A549 (cell line): ENCODE measurements around the gene ALKBH1. TPM values are rescaled to one million over a fixed set of nuclear protein-coding genes. Genes with fewer than 3 reads are reported as not detected.

Experiments used
- ATAC-seq, 2 experiments: fragments of 200-7000 bp in 1 of 2; fragments of >200 bp in 1 of 2; cut with Nextera tagmentation in 1 of 2; cut with Tn5 transposase in 1 of 2; 3 replicates each; pipeline versions ENCODE4 v1.8.0 to v1.9.1; 2018 to 2020; ENCODE audit warnings: mild to moderate bottlenecking in 1 of 2, moderate library complexity in 1 of 2
- CTCF ChIA-PET: fragments of 300-600 bp; sonication (Branson Sonifier 250); formaldehyde crosslinking; extraction: SDS; loops from one replicate; lab custom pipeline; 2021; ENCODE audit warnings: antibody characterized with exemption, inconsistent platforms; lab: Yijun Ruan, JAX
- POLR2A ChIA-PET: fragments of 350-600 bp; formaldehyde crosslinking; extraction: SDS; loops from one replicate; lab custom pipeline; 2021; ENCODE audit warnings: antibody characterized with exemption, inconsistent platforms; lab: Yijun Ruan, JAX
- DNase-seq, 2 experiments: peaks; one replicate each; pipeline versions ENCODE4 v3.0.0 to v3.0.0-alpha.2; 2011 to 2016; ENCODE audit warnings: low read depth in 1 of 2, low spot score in 1 of 2
- FAIRE-seq: peaks from 2 replicates; lab custom pipeline; 2011; peaks lifted over from hg19 to GRCh38; lab: Jason Lieb, UNC
- H3K27ac ChIP-seq, 2 experiments: fragments of >200 bp; sonication (Bioruptor Twin); formaldehyde crosslinking; 3 replicates each; pipeline ENCODE4 v1.5.1; 2016 to 2017
- H3K4me1 ChIP-seq: fragments of >200 bp; sonication (Bioruptor Twin); formaldehyde crosslinking; 3 replicates; pipeline ENCODE4 v1.6.1; 2016
- H3K4me2 ChIP-seq: fragments of >200 bp; sonication (Bioruptor Twin); formaldehyde crosslinking; 3 replicates; pipeline ENCODE4 v1.6.1; 2016
- H3K4me3 ChIP-seq: fragments of >200 bp; sonication (Bioruptor Twin); formaldehyde crosslinking; 3 replicates; pipeline ENCODE4 v1.5.1; 2016
- H3K9me3 ChIP-seq: fragments of >200 bp; sonication (Bioruptor Twin); formaldehyde crosslinking; 3 replicates; pipeline ENCODE4 v1.6.1; 2016
- CHD2 ChIP-seq: fragments of 150-350 bp; IDR thresholded peaks from 2 replicates; pipeline ENCODE4 v1.6.1; 2014; ENCODE audit warnings: low read length; ENCODE audit not compliant: partially characterized antibody
- EP300 ChIP-seq, 2 experiments: fragments of >200 bp; sonication (Bioruptor Twin); formaldehyde crosslinking; IDR thresholded peaks; 2 replicates in 1 of 2; 3 replicates in 1 of 2; pipeline ENCODE4 v1.6.1; 2016 to 2017
- FOSB ChIP-seq: fragments of 250-450 bp; sonication (Bioruptor Pico); IDR thresholded peaks from 2 replicates; pipeline ENCODE4 v1.5.0; 2020; ENCODE audit warnings: mild to moderate bottlenecking, moderate library complexity
- HDAC2 ChIP-seq: fragments of 200-600 bp; sonication (generic); IDR thresholded peaks from 2 replicates; pipeline ENCODE4 v1.6.1; 2016
- HEYL ChIP-seq: fragments of 250-450 bp; sonication (Bioruptor Pico); IDR thresholded peaks from 2 replicates; pipeline ENCODE4 v1.8.0; 2021; ENCODE audit warnings: mild to moderate bottlenecking, moderate library complexity
- HOXA7 ChIP-seq: fragments of 250-450 bp; sonication (Bioruptor Pico); IDR thresholded peaks from 2 replicates; pipeline ENCODE4 v1.5.0; 2020; ENCODE audit warnings: mild to moderate bottlenecking, moderate library complexity
- JUN ChIP-seq, 2 experiments: fragments of >200 bp; sonication (Bioruptor Twin); formaldehyde crosslinking; IDR thresholded peaks; 2 replicates in 1 of 2; 3 replicates in 1 of 2; pipeline ENCODE4 v1.6.1; 2016 to 2017
- KDM5A ChIP-seq: fragments of 200-600 bp; sonication (generic); IDR thresholded peaks from 2 replicates; pipeline ENCODE4 v1.6.1; 2016; ENCODE audit warnings: antibody characterized with exemption, mild to moderate bottlenecking
- MAZ ChIP-seq: fragments of 150-350 bp; IDR thresholded peaks from 2 replicates; pipeline ENCODE4 v1.6.1; 2014; ENCODE audit warnings: antibody characterized with exemption, low read depth, low read length, borderline replicate concordance
- MYC ChIP-seq: IDR thresholded peaks from 2 replicates; pipeline ENCODE4 v1.6.1; 2012; ENCODE audit warnings: mild to moderate bottlenecking, inconsistent platforms, low read length, improper control_type of control experiment, borderline replicate concordance
- NFE2L2 ChIP-seq: fragments of 150-350 bp; conservative IDR thresholded peaks from 2 replicates; pipeline ENCODE4 v1.6.1; 2014; ENCODE audit warnings: low read length
- PHF8 ChIP-seq: fragments of 200-600 bp; sonication (generic); IDR thresholded peaks from 2 replicates; pipeline ENCODE4 v1.6.1; 2016; ENCODE audit warnings: low read depth, mild to moderate bottlenecking, antibody characterized with exemption, moderate library complexity, borderline replicate concordance
- POLR2A ChIP-seq: IDR thresholded peaks from 2 replicates; pipeline ENCODE4 v1.6.1; 2012; ENCODE audit warnings: mild to moderate bottlenecking, low read length
- SMC3 ChIP-seq: fragments of >200 bp; sonication (Bioruptor Twin); formaldehyde crosslinking; IDR thresholded peaks from 3 replicates; pipeline ENCODE4 v1.6.1; 2018; ENCODE audit warnings: inconsistent platforms
- TP53 ChIP-seq: fragments of 250-450 bp; sonication (Bioruptor Pico); IDR thresholded peaks from 2 replicates; pipeline ENCODE4 v1.5.0; 2021; ENCODE audit warnings: mild to moderate bottlenecking, moderate library complexity
- ZC3H11A ChIP-seq: fragments of 450-650 bp; IDR thresholded peaks from 2 replicates; pipeline ENCODE4 v1.6.1; 2014; ENCODE audit warnings: antibody characterized with exemption, mild to moderate bottlenecking
- ZSCAN20 ChIP-seq: fragments of 250-450 bp; sonication (Bioruptor Pico); IDR thresholded peaks from 2 replicates; pipeline ENCODE4 v1.8.0; 2022; ENCODE audit warnings: mild to moderate bottlenecking, moderate library complexity
- WGBS: methylation state at CpG from one replicate; pipeline ENCODE4 v1.1.6; 2017; ENCODE audit errors: missing lambda C conversion rate; 5-methylcytosine and 5-hydroxymethylcytosine counted together
- polyA minus RNA-seq: library from RNA; depleted of rRNA, polyadenylated mRNA; stranded (reverse); fragments of >200 nt; gene quantifications from 2 replicates; pipeline ENCODE4 v1.2.3, GENCODE V29; 2011; rRNA and poly(A)+ RNA removed
- polyA plus RNA-seq, 4 experiments: library from polyadenylated mRNA; depleted of rRNA in 3 of 4; stranded (reverse); fragments of >200 nt; fragmentation: RNase III in 1 of 4; extraction: RNeasy Plus Mini Kit Qiagen cat#74134 plus additional on column Dnase treatment in 1 of 4; gene quantifications; 2 replicates in 3 of 4; 3 replicates in 1 of 4; pipeline ENCODE4 v1.2.3, GENCODE V29; 2011 to 2017
- TF ChIP-seq, protein P1 (sequence below): fragments of 250-450 bp; sonication (Bioruptor Pico); IDR thresholded peaks from 2 replicates; pipeline ENCODE4 v1.5.0; 2020; ENCODE audit warnings: low read depth, mild to moderate bottlenecking, moderate library complexity
- TF ChIP-seq, protein P2 (sequence below): IDR thresholded peaks from 2 replicates; pipeline ENCODE4 v1.6.1; 2012
- TF ChIP-seq, protein P3 (sequence below): fragments of >200 bp; sonication (Bioruptor Twin); formaldehyde crosslinking; IDR thresholded peaks from 3 replicates; pipeline ENCODE4 v1.6.1; 2016
- TF ChIP-seq, protein P4 (sequence below): fragments of 250-450 bp; sonication (Bioruptor Pico); IDR thresholded peaks from 2 replicates; pipeline ENCODE4 v1.5.0; 2021; ENCODE audit warnings: mild to moderate bottlenecking, moderate library complexity, borderline replicate concordance

ALKBH1 gene, protein sequence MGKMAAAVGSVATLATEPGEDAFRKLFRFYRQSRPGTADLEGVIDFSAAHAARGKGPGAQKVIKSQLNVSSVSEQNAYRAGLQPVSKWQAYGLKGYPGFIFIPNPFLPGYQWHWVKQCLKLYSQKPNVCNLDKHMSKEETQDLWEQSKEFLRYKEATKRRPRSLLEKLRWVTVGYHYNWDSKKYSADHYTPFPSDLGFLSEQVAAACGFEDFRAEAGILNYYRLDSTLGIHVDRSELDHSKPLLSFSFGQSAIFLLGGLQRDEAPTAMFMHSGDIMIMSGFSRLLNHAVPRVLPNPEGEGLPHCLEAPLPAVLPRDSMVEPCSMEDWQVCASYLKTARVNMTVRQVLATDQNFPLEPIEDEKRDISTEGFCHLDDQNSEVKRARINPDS
- 24.1 and 24.5 TPM in 2 replicates for polyA plus RNA-seq (2011; rRNA removed)
- polyA plus RNA-seq (2012; cell fraction: cytosol; rRNA removed): 11.1 and 12.5 TPM in 2 replicates
- 7.8 and 9.7 TPM in 2 replicates for polyA plus RNA-seq (2012; cell fraction: nucleus; rRNA removed)
- 10.9 to 11.9 TPM (median 11.4 TPM) in 3 replicates for polyA plus RNA-seq (2017; fragmentation: RNase III; extraction: RNeasy Plus Mini Kit Qiagen cat#74134 plus additional on column Dnase treatment)
- polyA minus RNA-seq: 20.5 and 22.2 TPM in 2 replicates

DNA sequence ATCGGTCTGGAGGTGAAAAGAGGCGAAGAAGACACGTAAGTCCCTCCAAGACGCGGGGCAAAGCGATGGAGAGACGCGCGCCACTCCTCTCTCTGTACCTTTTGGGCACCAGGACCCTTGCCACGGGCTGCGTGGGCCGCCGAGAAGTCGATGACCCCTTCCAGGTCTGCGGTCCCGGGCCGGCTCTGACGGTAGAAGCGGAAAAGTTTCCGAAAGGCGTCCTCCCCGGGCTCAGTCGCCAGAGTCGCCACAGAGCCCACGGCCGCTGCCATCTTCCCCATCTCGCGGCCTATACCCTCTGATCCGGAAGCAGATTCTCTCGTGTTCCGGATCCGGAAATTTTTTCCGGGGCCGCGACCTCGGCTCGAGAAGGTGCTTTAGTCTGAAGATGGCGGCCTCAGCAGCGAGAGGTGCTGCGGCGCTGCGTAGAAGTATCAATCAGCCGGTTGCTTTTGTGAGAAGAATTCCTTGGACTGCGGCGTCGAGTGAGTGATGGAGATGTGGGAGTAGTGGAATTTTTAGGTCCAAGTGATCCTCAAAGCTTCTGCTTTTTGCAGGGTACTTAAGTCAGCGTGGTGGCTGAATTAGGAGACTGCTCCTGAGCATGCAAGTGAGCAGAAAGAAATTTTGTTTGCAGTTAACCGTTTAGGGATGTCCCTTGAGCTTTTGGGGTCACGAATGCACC is at the start of gene ALKBH1, which contains the start of gene SLIRP:
Gene ALKBH1, minus strand, starts transcription at position 300 of the 685 bp plus-strand sequence. Its CDS starts 19 bp downstream, at position 281.
Gene SLIRP, plus strand, starts transcription at position 380 of the 685 bp plus-strand sequence. Its CDS starts 9 bp downstream, at position 389.
- ChIA-PET POLR2A (interaction anchor here (0.6 kb wide), 1 partner anchor 392 kb away, joined by 6 read pairs; no protein-coding TSS in a partner anchor), CTCF (interaction anchor here (3.0 kb wide), 1 partner anchor 11 kb away, joined by 14 read pairs; no protein-coding TSS in a partner anchor)
- FAIRE-seq: no peak
- DNase-seq: peak; percentile 82 to 91
- peak within 1 kb of the TSS; percentile 89 for H3K4me3 ChIP-seq
- ATAC-seq: peak; percentile 99
- 2% methylated on average over 32 of the region's 49 CpGs for WGBS
- H3K4me1 ChIP-seq: peaks cover 21% of the 10 kb centered on the region
- TF ChIP-seq HEYL (CRISPR knock-in tag) (no peak), MAZ (no peak), MYC (peak; percentile 64; the same call in 1 of the 2 replicates), POLR2A (peak; percentile 86), KDM5A (peak; percentile 97), JUN (IDR thresholded peaks at IDR 0.05) (peak; percentile 90 to 96), HDAC2 (peak; percentile 85), EP300 (IDR thresholded peaks at IDR 0.05) (no peak), CHD2 (peak; percentile 23), PHF8 (peak; percentile 93), FOSB (CRISPR knock-in tag) (peak; percentile 56; the same call in 1 of the 2 replicates)
- TF ChIP-seq, protein P1, sequence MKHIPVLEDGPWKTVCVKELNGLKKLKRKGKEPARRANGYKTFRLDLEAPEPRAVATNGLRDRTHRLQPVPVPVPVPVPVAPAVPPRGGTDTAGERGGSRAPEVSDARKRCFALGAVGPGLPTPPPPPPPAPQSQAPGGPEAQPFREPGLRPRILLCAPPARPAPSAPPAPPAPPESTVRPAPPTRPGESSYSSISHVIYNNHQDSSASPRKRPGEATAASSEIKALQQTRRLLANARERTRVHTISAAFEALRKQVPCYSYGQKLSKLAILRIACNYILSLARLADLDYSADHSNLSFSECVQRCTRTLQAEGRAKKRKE (CRISPR knock-in tag): 0 out of 2 replicates have a peak, but pooled peaks have one; percentile 40
- TF ChIP-seq, protein P2, sequence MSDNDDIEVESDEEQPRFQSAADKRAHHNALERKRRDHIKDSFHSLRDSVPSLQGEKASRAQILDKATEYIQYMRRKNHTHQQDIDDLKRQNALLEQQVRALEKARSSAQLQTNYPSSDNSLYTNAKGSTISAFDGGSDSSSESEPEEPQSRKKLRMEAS: peak; percentile 88
- TF ChIP-seq, protein P3, sequence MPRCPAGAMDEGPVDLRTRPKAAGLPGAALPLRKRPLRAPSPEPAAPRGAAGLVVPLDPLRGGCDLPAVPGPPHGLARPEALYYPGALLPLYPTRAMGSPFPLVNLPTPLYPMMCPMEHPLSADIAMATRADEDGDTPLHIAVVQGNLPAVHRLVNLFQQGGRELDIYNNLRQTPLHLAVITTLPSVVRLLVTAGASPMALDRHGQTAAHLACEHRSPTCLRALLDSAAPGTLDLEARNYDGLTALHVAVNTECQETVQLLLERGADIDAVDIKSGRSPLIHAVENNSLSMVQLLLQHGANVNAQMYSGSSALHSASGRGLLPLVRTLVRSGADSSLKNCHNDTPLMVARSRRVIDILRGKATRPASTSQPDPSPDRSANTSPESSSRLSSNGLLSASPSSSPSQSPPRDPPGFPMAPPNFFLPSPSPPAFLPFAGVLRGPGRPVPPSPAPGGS: peak; percentile 91
- peak within 1 kb of the TSS; percentile 99 for H3K4me2 ChIP-seq
- no peaks in the 10 kb centered on the region for H3K9me3 ChIP-seq
- H3K27ac ChIP-seq: peak within 1 kb of the TSS; percentile 78 to 90

DNA sequence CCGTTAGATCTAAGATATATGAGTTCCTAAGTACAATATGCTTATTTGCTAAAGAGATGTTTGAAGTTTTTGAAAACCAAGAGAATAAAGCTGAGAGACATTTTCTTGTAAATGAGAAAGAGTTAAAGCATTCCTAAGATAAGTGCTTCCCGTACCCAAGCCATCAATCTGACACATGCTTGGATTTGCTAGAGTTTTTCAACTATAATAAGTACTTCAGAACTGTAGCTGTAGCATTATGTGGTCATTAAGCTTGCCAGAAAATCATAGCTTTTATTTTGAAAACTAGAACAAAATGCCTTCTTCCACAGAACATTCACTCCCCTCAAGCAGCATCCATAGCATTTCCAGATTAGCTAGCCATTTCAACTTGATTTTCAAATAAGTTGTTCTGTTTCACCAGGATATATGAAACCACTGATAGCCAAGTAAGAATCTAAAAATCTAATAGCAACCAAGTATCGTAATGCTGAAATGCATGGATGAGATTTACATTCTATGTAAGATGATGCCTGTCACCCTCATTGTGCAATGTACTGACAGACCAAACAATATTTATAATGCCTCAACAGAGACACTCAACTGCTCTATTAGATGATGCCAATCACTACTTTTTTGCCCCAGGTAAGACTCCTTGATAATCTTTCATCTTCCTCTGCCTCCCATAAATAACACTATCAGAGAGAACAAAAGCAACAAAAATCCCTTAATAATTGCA is 45.1 kb upstream of the ALKBH1 start:
- Histone ChIP-seq H3K27ac (no peak overlapping the region), H3K4me3 (no peak overlapping the region), H3K9me3 (no peaks in the 10 kb centered on the region), H3K4me2 (no peak overlapping the region), H3K4me1 (no peaks in the 10 kb centered on the region)
- FAIRE-seq: no peak
- ChIA-PET POLR2A (no interaction called here), CTCF (interaction anchor here (1.0 to 2.9 kb wide), 4 partner anchors 8 to 401 kb away, joined by 3 to 14 read pairs (median 4); partner anchors contain the start of gene SNW1)
- no peak for ATAC-seq
- DNase-seq: no peak
- TF ChIP-seq, protein P4, sequence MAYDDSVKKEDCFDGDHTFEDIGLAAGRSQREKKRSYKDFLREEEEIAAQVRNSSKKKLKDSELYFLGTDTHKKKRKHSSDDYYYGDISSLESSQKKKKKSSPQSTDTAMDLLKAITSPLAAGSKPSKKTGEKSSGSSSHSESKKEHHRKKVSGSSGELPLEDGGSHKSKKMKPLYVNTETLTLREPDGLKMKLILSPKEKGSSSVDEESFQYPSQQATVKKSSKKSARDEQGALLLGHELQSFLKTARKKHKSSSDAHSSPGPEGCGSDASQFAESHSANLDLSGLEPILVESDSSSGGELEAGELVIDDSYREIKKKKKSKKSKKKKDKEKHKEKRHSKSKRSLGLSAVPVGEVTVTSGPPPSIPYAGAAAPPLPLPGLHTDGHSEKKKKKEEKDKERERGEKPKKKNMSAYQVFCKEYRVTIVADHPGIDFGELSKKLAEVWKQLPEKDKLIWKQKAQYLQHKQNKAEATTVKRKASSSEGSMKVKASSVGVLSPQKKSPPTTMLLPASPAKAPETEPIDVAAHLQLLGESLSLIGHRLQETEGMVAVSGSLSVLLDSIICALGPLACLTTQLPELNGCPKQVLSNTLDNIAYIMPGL (CRISPR knock-in tag): no peak
- no peak for TF ChIP-seq ZSCAN20
- no peak for TF ChIP-seq HOXA7 (CRISPR knock-in tag)
- TF ChIP-seq NFE2L2: no peak
- TF ChIP-seq ZC3H11A: no peak
- TF ChIP-seq MAZ: no peak
- no peak for TF ChIP-seq SMC3
- no peak for TF ChIP-seq TP53 (CRISPR knock-in tag)
- TF ChIP-seq EP300 (IDR thresholded peaks at IDR 0.05): no peak
- 88% methylated on average over 3 of the region's 3 CpGs for WGBS
